ENCODE data around the gene GABBR2. TPM values are rescaled to one million over a fixed set of nuclear protein-coding genes. Genes with fewer than 3 reads are reported as not detected.
"Not testable (repeated sequence)": the region's sequence is repeated elsewhere in the genome, so short reads cannot be mapped to it uniquely, and the experiment has no call there.

GABBR2 gene
- total RNA-seq, 1 donor, result not detected

DNA sequence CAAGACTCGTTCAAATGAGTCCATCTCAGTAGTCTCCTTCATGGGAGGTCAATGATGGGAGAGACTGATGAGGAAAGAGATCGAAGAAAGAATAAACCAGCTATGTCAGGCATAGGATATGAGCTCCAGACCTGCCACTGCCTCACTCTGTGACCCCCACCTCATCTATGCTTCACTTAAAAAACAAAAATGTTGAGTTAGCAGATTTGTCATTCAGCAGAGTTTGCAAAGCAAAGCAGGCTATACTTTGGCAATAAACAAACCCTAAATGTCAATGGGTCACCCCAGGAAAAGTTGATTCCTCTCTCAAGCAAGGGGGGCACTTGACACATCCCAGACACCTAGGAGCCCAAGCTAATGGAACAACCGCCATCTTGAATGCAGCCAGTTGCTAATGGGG lies 117.0 kb downstream of the GABBR2 start:
- H3K4me3 ChIP-seq (ENCODE audit: low read depth, low read length), result no peak overlapping the region
- TF ChIP-seq, protein P1, sequence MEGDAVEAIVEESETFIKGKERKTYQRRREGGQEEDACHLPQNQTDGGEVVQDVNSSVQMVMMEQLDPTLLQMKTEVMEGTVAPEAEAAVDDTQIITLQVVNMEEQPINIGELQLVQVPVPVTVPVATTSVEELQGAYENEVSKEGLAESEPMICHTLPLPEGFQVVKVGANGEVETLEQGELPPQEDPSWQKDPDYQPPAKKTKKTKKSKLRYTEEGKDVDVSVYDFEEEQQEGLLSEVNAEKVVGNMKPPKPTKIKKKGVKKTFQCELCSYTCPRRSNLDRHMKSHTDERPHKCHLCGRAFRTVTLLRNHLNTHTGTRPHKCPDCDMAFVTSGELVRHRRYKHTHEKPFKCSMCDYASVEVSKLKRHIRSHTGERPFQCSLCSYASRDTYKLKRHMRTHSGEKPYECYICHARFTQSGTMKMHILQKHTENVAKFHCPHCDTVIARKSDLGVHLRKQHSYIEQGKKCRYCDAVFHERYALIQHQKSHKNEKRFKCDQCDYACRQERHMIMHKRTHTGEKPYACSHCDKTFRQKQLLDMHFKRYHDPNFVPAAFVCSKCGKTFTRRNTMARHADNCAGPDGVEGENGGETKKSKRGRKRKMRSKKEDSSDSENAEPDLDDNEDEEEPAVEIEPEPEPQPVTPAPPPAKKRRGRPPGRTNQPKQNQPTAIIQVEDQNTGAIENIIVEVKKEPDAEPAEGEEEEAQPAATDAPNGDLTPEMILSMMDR (IDR thresholded peaks at IDR 0.05; ENCODE audit: insufficient read depth, low read depth, low read length), result no peak
- DNase-seq (ENCODE audit: low read depth), result no peak

DNA sequence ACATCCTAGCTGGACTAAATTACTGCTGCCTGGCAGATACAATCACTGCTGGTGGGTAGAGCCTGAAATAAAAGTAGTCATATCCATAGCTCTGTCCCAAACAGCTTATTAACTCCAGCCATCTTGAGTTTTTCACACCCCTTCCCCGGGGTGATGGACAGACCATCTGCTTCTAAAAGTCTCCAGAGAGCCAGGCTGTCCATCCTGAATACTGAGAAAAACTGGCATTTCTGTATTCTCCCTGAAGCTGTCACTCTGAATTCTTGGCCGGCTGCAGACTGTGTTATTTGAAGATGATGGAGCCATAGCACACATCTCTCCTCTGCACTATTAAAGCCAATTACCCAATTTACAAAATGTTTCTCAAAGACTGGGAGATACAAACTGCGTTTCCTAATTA lies 118.6 kb downstream of the GABBR2 start:
- no peak for DNase-seq (ENCODE audit: low read depth)
- no peak overlapping the region for H3K4me3 ChIP-seq (ENCODE audit: low read depth, low read length)
- TF ChIP-seq, protein P1 (IDR thresholded peaks at IDR 0.05; ENCODE audit: insufficient read depth, low read depth, low read length), result no peak

DNA sequence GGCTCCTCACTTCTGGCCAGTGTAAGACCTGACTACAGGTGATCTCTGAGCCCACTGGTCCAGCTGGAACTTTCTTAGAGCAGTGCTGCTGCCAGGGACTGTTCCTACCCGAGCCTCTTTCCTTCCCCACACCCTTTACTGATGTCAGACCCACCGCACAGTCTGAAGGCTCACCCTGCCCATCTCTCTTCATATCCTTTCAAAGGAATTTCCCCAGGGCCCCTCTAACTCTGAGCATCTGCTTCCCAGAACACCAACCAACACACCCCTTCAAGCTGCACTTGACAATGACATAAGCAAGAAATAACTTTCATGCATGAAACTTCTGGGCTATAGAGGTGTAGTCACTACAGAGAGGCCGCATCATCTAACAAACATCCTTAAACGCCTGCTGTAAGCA lies 119.6 kb downstream of the GABBR2 start:
- TF ChIP-seq, protein P1 (IDR thresholded peaks at IDR 0.05; ENCODE audit: insufficient read depth, low read depth, low read length), result no peak
- H3K4me3 ChIP-seq (ENCODE audit: low read depth, low read length), result no peak overlapping the region
- DNase-seq (ENCODE audit: low read depth), result no peak

DNA sequence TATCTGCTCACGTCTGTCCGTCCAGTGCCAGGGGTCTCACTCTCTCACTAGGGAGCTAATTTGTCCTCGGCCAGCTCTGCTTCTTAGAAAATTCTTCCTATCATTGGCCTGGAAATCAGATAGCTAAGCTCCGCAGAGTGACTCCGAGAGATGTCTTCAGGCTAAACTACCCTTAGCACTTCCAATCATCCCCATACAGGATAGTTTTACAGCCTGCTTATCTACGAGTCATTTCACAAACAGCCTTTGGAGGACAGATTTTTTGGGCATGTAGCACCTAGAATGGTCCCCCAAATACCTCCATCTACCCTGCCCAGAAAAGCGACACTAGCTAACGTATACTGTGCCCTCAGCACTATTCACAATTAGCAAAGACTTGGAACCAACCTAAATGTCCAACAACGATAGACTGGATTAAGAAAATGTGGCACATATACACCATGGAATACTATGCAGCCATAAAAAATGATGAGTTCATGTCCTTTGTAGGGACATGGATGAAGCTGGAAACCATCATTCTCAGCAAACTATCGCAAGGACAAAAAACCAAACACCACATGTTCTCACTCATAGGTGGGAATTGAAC lies 123.8 kb downstream of the GABBR2 start:
- not testable (repeated sequence) for H3K4me3 ChIP-seq (ENCODE audit: low read depth, low read length); DNase-seq (ENCODE audit: low read depth)

DNA sequence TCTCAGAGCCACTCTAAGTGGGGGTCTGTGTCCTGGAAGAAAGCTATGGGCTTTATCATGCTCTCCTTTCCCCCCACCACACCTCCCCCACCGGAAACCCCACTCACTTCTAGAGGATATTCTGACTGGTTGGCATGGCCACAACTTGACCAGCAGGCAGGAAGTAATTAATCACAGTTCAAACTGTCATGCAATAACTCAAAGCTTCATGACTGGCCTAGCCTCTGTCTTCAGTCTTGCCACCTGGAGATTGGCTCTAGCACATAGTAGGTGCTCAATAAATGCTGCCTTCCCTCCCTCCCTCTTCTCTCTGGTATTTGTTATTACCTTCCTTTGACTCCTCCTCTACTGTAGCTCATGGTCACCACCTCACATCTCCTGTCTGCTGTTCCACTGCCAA lies 124.7 kb downstream of the GABBR2 start:
- DNase-seq (ENCODE audit: low read depth), result no peak
- H3K4me3 ChIP-seq (ENCODE audit: low read depth, low read length), result no peak overlapping the region
- TF ChIP-seq, protein P1 (IDR thresholded peaks at IDR 0.05; ENCODE audit: insufficient read depth, low read depth, low read length), result no peak

DNA sequence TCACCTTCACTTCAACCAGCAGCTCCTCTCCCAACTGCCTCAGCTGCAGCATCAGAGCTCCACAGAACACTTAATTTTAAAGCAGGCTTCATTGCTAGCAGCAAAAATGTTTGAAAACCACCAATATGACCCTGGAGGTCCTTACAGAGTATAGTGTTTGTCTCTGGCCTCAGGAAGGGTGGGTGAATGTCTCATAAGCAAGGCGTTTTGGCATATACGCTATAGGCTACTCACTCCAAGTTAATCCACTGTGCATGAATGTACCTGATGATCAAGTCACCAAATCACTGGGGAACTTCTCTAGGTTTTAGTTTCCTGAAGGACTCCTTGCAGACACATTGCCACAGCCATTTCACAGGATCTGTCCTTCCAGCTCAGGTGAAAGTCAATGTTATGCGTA lies 125.3 kb downstream of the GABBR2 start:
- TF ChIP-seq, protein P1 (IDR thresholded peaks at IDR 0.05; ENCODE audit: insufficient read depth, low read depth, low read length), result no peak
- H3K4me3 ChIP-seq (ENCODE audit: low read depth, low read length), result no peak overlapping the region
- DNase-seq (ENCODE audit: low read depth), result no peak

DNA sequence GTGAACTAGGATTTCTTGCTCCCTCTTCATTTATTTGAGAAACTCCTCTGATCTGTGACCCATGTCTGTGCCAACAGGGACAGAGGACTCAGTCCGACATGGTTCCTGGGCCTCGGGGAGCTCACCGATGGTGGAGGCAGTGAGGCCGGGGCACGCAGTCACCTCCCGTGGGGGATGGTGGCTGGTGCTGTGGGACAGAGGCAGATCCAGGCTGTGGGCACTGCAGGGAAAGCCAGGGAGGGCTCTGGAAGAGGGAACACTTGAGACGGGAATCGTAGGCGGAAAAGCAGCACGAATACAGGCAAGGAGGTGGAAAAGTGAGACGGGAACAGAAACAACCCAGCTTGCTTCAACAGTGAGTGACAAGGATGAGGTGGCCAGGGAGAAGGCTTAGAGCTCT lies 127.8 kb downstream of the GABBR2 start:
- TF ChIP-seq, protein P1 (IDR thresholded peaks at IDR 0.05; ENCODE audit: insufficient read depth, low read depth, low read length), result no peak
- no peak overlapping the region for H3K4me3 ChIP-seq (ENCODE audit: low read depth, low read length)
- DNase-seq (ENCODE audit: low read depth), result no peak

All from fibroblast of villous mesenchyme (primary cell).